ENCODE data around the gene GBA2.

The GBA2 gene

GRCh38 chr9:35738924-35739323 is 10.1 kb downstream of the GBA2 start:
- no peak for FAIRE-seq

GRCh38 chr9:35738186-35738585 is 10.8 kb downstream of the GBA2 start:
- FAIRE-seq = no peak
- DNase-seq (ENCODE audit: low spot score) = no peak

More at GRCh38 chr9:35738924-35739323, 10.1 kb downstream of the GBA2 start:
- DNase-seq (ENCODE audit: low spot score) = no peak

GRCh38 chr9:35737143-35737542 is 11.9 kb downstream of the GBA2 start:
- FAIRE-seq = no peak
- DNase-seq (ENCODE audit: low spot score) = no peak

- FAIRE-seq (no peak), DNase-seq (ENCODE audit: low spot score) (peak; percentile 71)
Measured at GRCh38 chr9:35736201-35736633, 12.8 kb downstream of the GBA2 start.

GRCh38 chr9:35734096-35734495 is 14.9 kb downstream of the GBA2 start:
- no peak for DNase-seq (ENCODE audit: low spot score)
- FAIRE-seq = no peak

- DNase-seq (ENCODE audit: low spot score) (peak; percentile 61), FAIRE-seq (no peak)
Measured at GRCh38 chr9:35732800-35733541, 16.1 kb downstream of the GBA2 start.

- DNase-seq (ENCODE audit: low spot score) = peak; percentile 98
- FAIRE-seq = peak; percentile 42
Measured at GRCh38 chr9:35732185-35732799, 16.7 kb downstream of the GBA2 start, which contains the start of the genes CREB3 and TLN1. TSS of gene CREB3 (plus strand) at chr9:35732666. CDS start at chr9:35732773, 107 bp downstream. TSS of gene TLN1 (minus strand) at chr9:35732195. CDS start at chr9:35725694, 6,501 bp downstream.

- FAIRE-seq (no peak), DNase-seq (ENCODE audit: low spot score) (peak; percentile 20)
Measured at GRCh38 chr9:35731415-35732184, 17.4 kb downstream of the GBA2 start.

GRCh38 chr9:35730486-35730854 is 18.6 kb downstream of the GBA2 start:
- no peak for FAIRE-seq
- DNase-seq (ENCODE audit: low spot score) = no peak

- peak; percentile 72 for FAIRE-seq
- peak; percentile 85 for DNase-seq (ENCODE audit: low spot score)
Measured at GRCh38 chr9:35729700-35730485, 19.1 kb downstream of the GBA2 start.

GRCh38 chr9:35729101-35729500 is 19.9 kb downstream of the GBA2 start:
- no peak for DNase-seq (ENCODE audit: low spot score)
- FAIRE-seq = no peak

GRCh38 chr9:35728041-35728971 is 20.7 kb downstream of the GBA2 start:
- peak; percentile 77 for DNase-seq (ENCODE audit: low spot score)
- peak; percentile 70 for FAIRE-seq

GRCh38 chr9:35727676-35728040 is 21.4 kb downstream of the GBA2 start:
- no peak for FAIRE-seq
- DNase-seq (ENCODE audit: low spot score) = no peak

- FAIRE-seq (no peak), DNase-seq (ENCODE audit: low spot score) (peak; percentile 69)
Measured at GRCh38 chr9:35726931-35727330, 22.1 kb downstream of the GBA2 start.

GRCh38 chr9:35725362-35725761 is 23.7 kb downstream of the GBA2 start:
- FAIRE-seq (no peak), DNase-seq (ENCODE audit: low spot score) (no peak)

GRCh38 chr9:35723908-35724307 is 25.1 kb downstream of the GBA2 start:
- FAIRE-seq = no peak
- DNase-seq (ENCODE audit: low spot score) = no peak

- DNase-seq (ENCODE audit: low spot score) = no peak
- FAIRE-seq = no peak
Measured at GRCh38 chr9:35723426-35723825, 25.6 kb downstream of the GBA2 start.

- DNase-seq (ENCODE audit: low spot score) = no peak
- no peak for FAIRE-seq
Measured at GRCh38 chr9:35719546-35719945, 29.5 kb downstream of the GBA2 start.

GRCh38 chr9:35718721-35719511 is 30.1 kb downstream of the GBA2 start:
- FAIRE-seq (no peak), DNase-seq (ENCODE audit: low spot score) (no peak)
